GM12891 (cell line): ENCODE results near the gene PARD3.

Experiments used
- POLR2A ChIP-seq: IDR thresholded peaks from 2 replicates; pipeline ENCODE4 v1.6.1; 2011; ENCODE audit warnings: low read depth, low read length, control low read depth
- POLR2AphosphoS5 ChIP-seq: IDR thresholded peaks from 2 replicates; pipeline ENCODE4 v1.6.1; 2011; ENCODE audit warnings: low read depth, low read length, control low read depth
- SPI1 ChIP-seq: IDR thresholded peaks from 2 replicates; pipeline ENCODE4 v1.6.1; 2011; ENCODE audit warnings: low read depth, low read length, control low read depth

DNA sequence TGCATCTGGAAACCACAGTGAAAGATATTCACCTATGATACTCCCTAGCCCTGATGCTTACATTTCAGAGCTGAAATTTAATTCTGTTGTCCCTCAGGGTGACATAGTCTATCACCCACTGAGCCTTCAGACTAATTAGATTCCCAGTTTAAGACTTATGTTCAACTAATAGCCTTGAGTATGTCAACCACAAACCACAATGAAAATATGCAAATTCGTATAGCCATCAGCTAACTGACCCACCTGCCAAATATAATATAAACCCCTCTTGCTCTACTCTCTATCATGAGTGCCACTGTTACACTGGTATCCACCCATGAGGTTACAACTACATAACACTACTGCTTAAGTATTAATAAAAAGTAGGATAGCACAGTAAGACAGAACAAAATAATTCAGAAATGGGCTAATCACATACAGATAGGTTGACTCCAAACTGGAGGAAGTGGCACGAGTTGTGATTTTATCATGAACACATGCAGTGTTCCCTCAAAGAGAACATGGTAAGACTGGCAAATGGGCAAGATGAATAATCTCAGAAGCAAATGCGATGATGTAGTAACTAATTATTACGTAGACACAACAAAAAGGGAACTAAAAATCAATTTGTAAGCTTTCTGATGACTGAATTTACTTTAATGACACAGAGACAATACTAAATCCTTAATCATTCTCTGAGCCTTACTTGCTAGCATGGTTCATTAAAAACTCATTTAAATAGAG, 290.6 kb downstream of the PARD3 start:
- TF ChIP-seq POLR2A: no peak
- no peak for TF ChIP-seq POLR2AphosphoS5
- TF ChIP-seq SPI1: no peak
